SU-DHL-6 (cell line): ENCODE data around the gene LHFPL4.

Source experiments
- H2AFZ ChIP-seq: fragments of 200-600 bp; sonication (generic); 2 replicates; pipeline ENCODE4 v1.6.1; 2014; ENCODE audit warnings: low read depth, mild to moderate bottlenecking, moderate library complexity, mixed read lengths, antibody characterized with exemption, low read length; ENCODE audit not compliant: severe bottlenecking
- H3F3A ChIP-seq: fragments of 200-600 bp; shearing (Covaris generic); 2 replicates; pipeline ENCODE4 v1.6.0; 2016; ENCODE audit warnings: antibody characterized with exemption, mild to moderate bottlenecking; ENCODE audit not compliant: insufficient read depth
- H3K27ac ChIP-seq: fragments of 200-600 bp; sonication (generic); 2 replicates; pipeline ENCODE4 v1.5.1; 2016; ENCODE audit warnings: low read depth, mild to moderate bottlenecking, low read length, moderate library complexity, mixed read lengths
- H3K27me3 ChIP-seq: fragments of 200-600 bp; sonication (generic), shearing (Covaris generic); 2 replicates; pipeline ENCODE4 v1.6.0; 2014; ENCODE audit warnings: mild to moderate bottlenecking, low read length
- H3K36me3 ChIP-seq: fragments of 200-600 bp; sonication (generic); 2 replicates; pipeline ENCODE4 v1.6.1; 2014; ENCODE audit warnings: mild to moderate bottlenecking, low read length, mixed read lengths
- H3K4me2 ChIP-seq: fragments of 300-600, 200-600 bp; shearing (Covaris generic), sonication (generic); 2 replicates; pipeline ENCODE4 v1.6.0; 2014; ENCODE audit warnings: low read length, low read depth, mild to moderate bottlenecking; ENCODE audit not compliant: poor library complexity, severe bottlenecking
- H3K4me3 ChIP-seq: fragments of 200-600 bp; sonication (generic); 2 replicates; pipeline ENCODE4 v1.5.1; 2014; ENCODE audit warnings: antibody characterized with exemption, low read length, mild to moderate bottlenecking, mixed read lengths; ENCODE audit not compliant: insufficient read depth, poor library complexity, severe bottlenecking
- H3K79me2 ChIP-seq: fragments of 200-600 bp; sonication (generic); 2 replicates; pipeline ENCODE4 v1.6.1; 2014; ENCODE audit warnings: mild to moderate bottlenecking, low read length, moderate library complexity; ENCODE audit not compliant: insufficient read depth
- H3K9ac ChIP-seq: fragments of 200-600 bp; sonication (generic); 2 replicates; pipeline ENCODE4 v1.7.0; 2014; ENCODE audit warnings: mild to moderate bottlenecking, low read length
- H3K9me2 ChIP-seq: fragments of 200-600 bp; sonication (generic); replicated peaks from 2 replicates; pipeline ENCODE4 v1.6.1; 2014; ENCODE audit warnings: low read length; ENCODE audit not compliant: insufficient read depth
- H3K9me3 ChIP-seq: fragments of 200-600 bp; sonication (generic); 2 replicates; pipeline ENCODE4 v1.6.1; 2014; ENCODE audit warnings: low read length, mixed read lengths; ENCODE audit not compliant: insufficient read depth
- H4K20me1 ChIP-seq: fragments of 200-600 bp; sonication (generic); 2 replicates; pipeline ENCODE4 v1.6.1; 2014; ENCODE audit warnings: low read depth, mild to moderate bottlenecking, antibody characterized with exemption, low read length, moderate library complexity, mixed read lengths
- EZH2phosphoT487 ChIP-seq: fragments of 200-600 bp; sonication (generic), shearing (Covaris generic); conservative IDR thresholded peaks from 2 replicates; pipeline ENCODE4 v1.6.1; 2018; ENCODE audit warnings: mild to moderate bottlenecking, antibody characterized with exemption, low read length, moderate library complexity, mixed read lengths
- TF ChIP-seq, protein P1 (sequence below): fragments of 200-600 bp; sonication (generic); IDR thresholded peaks from one replicate; pipeline ENCODE4 v1.5.1; 2017; ENCODE audit warnings: antibody characterized with exemption, mild to moderate bottlenecking, low read length, moderate library complexity; ENCODE audit not compliant: insufficient read depth, poor library complexity, severe bottlenecking

LHFPL4 gene

DNA sequence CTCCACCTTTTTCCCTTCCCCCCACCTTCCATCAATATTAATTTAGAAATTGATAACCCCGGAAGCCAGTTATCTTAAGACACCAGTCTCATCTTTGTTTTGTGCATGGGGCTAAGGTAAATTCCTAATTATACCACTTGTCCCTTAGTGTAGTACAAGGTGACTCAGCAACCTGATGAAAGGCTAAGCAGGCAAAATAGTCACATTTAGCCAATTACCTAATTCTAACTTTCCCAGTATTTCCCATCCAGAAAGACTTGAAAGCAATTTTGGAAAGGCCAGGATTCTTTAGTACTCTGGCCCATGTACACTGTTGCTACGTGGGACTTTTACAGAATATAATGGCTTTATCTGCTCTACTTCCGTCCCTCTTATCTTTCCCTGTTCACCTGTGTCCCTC is 83.6 kb downstream of the LHFPL4 start:
- Histone ChIP-seq H3K9me3 (no peaks in the 10 kb centered on the region), H3K79me2 (no peaks in the 10 kb centered on the region; the same call in 1 of the 2 replicates), H3K9ac (no peak overlapping the region)

DNA sequence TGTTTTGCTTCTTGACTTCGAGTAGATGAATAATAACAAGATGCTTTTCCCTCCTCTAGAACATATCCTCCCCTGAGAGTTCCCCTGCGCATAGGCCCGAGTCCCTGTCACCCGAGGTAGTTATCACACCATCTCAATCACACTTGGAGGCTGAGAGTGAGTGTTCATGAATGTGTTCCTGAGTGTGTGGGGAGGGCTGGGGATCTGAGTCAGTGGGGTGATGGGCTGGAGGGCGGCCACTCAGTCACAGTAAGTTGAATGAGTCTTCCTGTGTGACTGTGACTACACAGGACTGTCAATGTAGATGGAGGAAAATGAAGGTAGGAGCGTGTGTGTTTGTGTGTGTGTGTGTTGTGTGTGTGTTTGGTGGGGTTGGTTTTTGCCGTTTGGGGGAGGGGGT is 85.2 kb downstream of the LHFPL4 start:
- H3K4me2 ChIP-seq, result no peak overlapping the region
- H3K36me3 ChIP-seq, result peaks cover 69% of the 10 kb centered on the region
- no peak overlapping the region for H2AFZ ChIP-seq
- no peaks in the 10 kb centered on the region; the same call in 1 of the 2 replicates for H3K79me2 ChIP-seq
- TF ChIP-seq, protein P1, sequence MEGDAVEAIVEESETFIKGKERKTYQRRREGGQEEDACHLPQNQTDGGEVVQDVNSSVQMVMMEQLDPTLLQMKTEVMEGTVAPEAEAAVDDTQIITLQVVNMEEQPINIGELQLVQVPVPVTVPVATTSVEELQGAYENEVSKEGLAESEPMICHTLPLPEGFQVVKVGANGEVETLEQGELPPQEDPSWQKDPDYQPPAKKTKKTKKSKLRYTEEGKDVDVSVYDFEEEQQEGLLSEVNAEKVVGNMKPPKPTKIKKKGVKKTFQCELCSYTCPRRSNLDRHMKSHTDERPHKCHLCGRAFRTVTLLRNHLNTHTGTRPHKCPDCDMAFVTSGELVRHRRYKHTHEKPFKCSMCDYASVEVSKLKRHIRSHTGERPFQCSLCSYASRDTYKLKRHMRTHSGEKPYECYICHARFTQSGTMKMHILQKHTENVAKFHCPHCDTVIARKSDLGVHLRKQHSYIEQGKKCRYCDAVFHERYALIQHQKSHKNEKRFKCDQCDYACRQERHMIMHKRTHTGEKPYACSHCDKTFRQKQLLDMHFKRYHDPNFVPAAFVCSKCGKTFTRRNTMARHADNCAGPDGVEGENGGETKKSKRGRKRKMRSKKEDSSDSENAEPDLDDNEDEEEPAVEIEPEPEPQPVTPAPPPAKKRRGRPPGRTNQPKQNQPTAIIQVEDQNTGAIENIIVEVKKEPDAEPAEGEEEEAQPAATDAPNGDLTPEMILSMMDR, result no peak
- no peak for TF ChIP-seq EZH2phosphoT487
- no peak overlapping the region for H3K27ac ChIP-seq
- no peaks in the 10 kb centered on the region for H3K9me3 ChIP-seq
- H3K27me3 ChIP-seq, result no peaks in the 10 kb centered on the region
- no peaks in the 10 kb centered on the region for H3K9me2 ChIP-seq
- H3F3A ChIP-seq, result no peaks in the 10 kb centered on the region
- H3K9ac ChIP-seq, result no peak overlapping the region
- no peaks in the 10 kb centered on the region for H4K20me1 ChIP-seq
- H3K4me3 ChIP-seq, result no peak overlapping the region

More for the DNA sequence above, 83.6 kb downstream of the LHFPL4 start:
- Histone ChIP-seq H4K20me1 (no peaks in the 10 kb centered on the region), H3K27me3 (no peaks in the 10 kb centered on the region), H3K4me2 (no peak overlapping the region), H3K27ac (no peak overlapping the region), H3K9me2 (no peaks in the 10 kb centered on the region), H3K4me3 (no peak overlapping the region), H2AFZ (no peak overlapping the region), H3F3A (no peaks in the 10 kb centered on the region), H3K36me3 (peaks cover 67% of the 10 kb centered on the region)
- TF ChIP-seq, protein P1, result no peak
- TF ChIP-seq EZH2phosphoT487, result no peak

DNA sequence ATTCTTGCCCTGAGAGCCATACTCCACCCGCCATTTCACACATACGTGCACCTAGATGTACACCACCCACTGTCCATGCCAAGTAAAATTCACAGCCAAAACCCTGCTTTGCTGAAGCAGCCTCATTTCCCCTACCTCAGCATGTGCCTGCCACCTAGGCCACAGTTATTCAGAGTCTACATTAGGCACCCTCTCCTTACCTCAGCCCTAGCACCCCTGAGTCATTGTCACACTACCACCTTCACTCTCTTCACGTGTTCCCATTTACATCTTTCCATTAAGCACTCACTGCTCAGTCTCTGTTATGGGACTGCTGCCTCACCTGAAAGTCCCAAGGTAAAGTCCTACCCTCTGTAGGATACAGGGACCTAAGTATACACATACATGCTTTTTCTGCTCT is 86.2 kb downstream of the LHFPL4 start:
- Histone ChIP-seq H3K79me2 (no peaks in the 10 kb centered on the region; the same call in 1 of the 2 replicates), H3K4me3 (no peak overlapping the region), H3K4me2 (no peak overlapping the region), H4K20me1 (no peaks in the 10 kb centered on the region), H3K9me2 (no peaks in the 10 kb centered on the region), H3F3A (no peaks in the 10 kb centered on the region), H3K27me3 (no peaks in the 10 kb centered on the region), H3K27ac (no peak overlapping the region), H3K9ac (no peak overlapping the region), H2AFZ (no peak overlapping the region), H3K36me3 (peaks cover 60% of the 10 kb centered on the region), H3K9me3 (no peaks in the 10 kb centered on the region)
- TF ChIP-seq, protein P1, result no peak
- TF ChIP-seq EZH2phosphoT487, result no peak
